Measurements from ENCODE around the gene MRPL10. TPM values are rescaled to one million over a fixed set of nuclear protein-coding genes. Genes with fewer than 3 reads are reported as not detected.

MRPL10 gene
- total and polyA plus RNA-seq, 4 donors, result 18.4 to 38.3 (median 30.3) TPM

- 64 to 80% methylated on average over 7 of the region's 7 CpGs for WGBS, 2 donors
- DNase-seq (peak in 2 of 3 donors; percentile 64 to 66), ATAC-seq (ENCODE audit: insufficient read depth, low FRiP score) (no peak)
- no peak for TF ChIP-seq CTCF (IDR thresholded peaks at IDR 0.05; ENCODE audit: control extremely low read depth, extremely low read depth)
- Histone ChIP-seq H3K36me3 (ENCODE audit: control insufficient read depth in 4 of 4, insufficient read depth in 4 of 4, low read length in 4 of 4) (no peaks in the 10 kb centered on the region), H3K27ac (ENCODE audit: low read depth in 1 of 2, low read length in 1 of 2) (peak overlapping the region in 1 of 2 donors; percentile 9), H3K4me3 (no peak overlapping the region), H3K9ac (ENCODE audit: insufficient read depth in 1 of 2, low read length in 2 of 2) (no peak overlapping the region), H3K27me3 (ENCODE audit: control insufficient read depth in 3 of 3, insufficient read depth in 3 of 3, low read length in 2 of 3) (peaks cover 0 to 7% (median 0%) of the 10 kb centered on the region in 3 donors), H3K4me1 (ENCODE audit: control insufficient read depth in 5 of 5, insufficient read depth in 5 of 5, low read length in 5 of 5) (peaks cover 0 to 9% (median 0%) of the 10 kb centered on the region in 5 donors), H3K9me3 (ENCODE audit: control insufficient read depth in 4 of 4, insufficient read depth in 3 of 4, low read length in 3 of 4) (peaks cover 0 to under 1% (median 0%) of the 10 kb centered on the region in 4 donors)
Measured at GRCh38 chr17:47862621-47863440, 31.5 kb upstream of the MRPL10 start.

- no peaks in the 10 kb centered on the region for H3K36me3 ChIP-seq (ENCODE audit: control insufficient read depth in 4 of 4, insufficient read depth in 4 of 4, low read length in 4 of 4)
- H3K4me1 ChIP-seq (ENCODE audit: control insufficient read depth in 5 of 5, insufficient read depth in 5 of 5, low read length in 5 of 5), result peaks cover 0 to 16% (median 5%) of the 10 kb centered on the region in 5 donors
- no peak overlapping the region for H3K9ac ChIP-seq (ENCODE audit: insufficient read depth in 1 of 2, low read length in 2 of 2)
- H3K27ac ChIP-seq (ENCODE audit: low read depth in 1 of 2, low read length in 1 of 2), result no peak overlapping the region
- no peak for TF ChIP-seq CTCF (IDR thresholded peaks at IDR 0.05; ENCODE audit: control extremely low read depth, extremely low read depth)
- peaks cover 0 to 3% (median 2%) of the 10 kb centered on the region in 3 donors for H3K27me3 ChIP-seq (ENCODE audit: control insufficient read depth in 3 of 3, insufficient read depth in 3 of 3, low read length in 2 of 3)
- WGBS, 2 donors, result 92 to 100% methylated on average over 5 of the region's 5 CpGs
- ATAC-seq (ENCODE audit: insufficient read depth, low FRiP score) (no peak), DNase-seq (no peak)
- no peaks in the 10 kb centered on the region for H3K9me3 ChIP-seq (ENCODE audit: control insufficient read depth in 4 of 4, insufficient read depth in 3 of 4, low read length in 3 of 4)
- H3K4me3 ChIP-seq, result no peak overlapping the region
Measured at GRCh38 chr17:47860386-47860785, 29.0 kb upstream of the MRPL10 start.

- DNase-seq, result no peak
- H3K9me3 ChIP-seq (ENCODE audit: control insufficient read depth in 4 of 4, insufficient read depth in 3 of 4, low read length in 3 of 4), result no peaks in the 10 kb centered on the region
- no peak overlapping the region for H3K4me3 ChIP-seq
- H3K4me1 ChIP-seq (ENCODE audit: control insufficient read depth in 5 of 5, insufficient read depth in 5 of 5, low read length in 5 of 5), result peaks cover 0 to 12% (median 5%) of the 10 kb centered on the region in 5 donors
- 55 to 74% methylated on average over 16 of the region's 16 CpGs for WGBS, 2 donors
- no peak overlapping the region for H3K27ac ChIP-seq (ENCODE audit: low read depth in 1 of 2, low read length in 1 of 2)
- no peak overlapping the region for H3K9ac ChIP-seq (ENCODE audit: insufficient read depth in 1 of 2, low read length in 2 of 2)
- H3K36me3 ChIP-seq (ENCODE audit: control insufficient read depth in 4 of 4, insufficient read depth in 4 of 4, low read length in 4 of 4), result no peaks in the 10 kb centered on the region
- no peak for TF ChIP-seq CTCF (IDR thresholded peaks at IDR 0.05; ENCODE audit: control extremely low read depth, extremely low read depth)
- ATAC-seq (ENCODE audit: insufficient read depth, low FRiP score), result no peak
- H3K27me3 ChIP-seq (ENCODE audit: control insufficient read depth in 3 of 3, insufficient read depth in 3 of 3, low read length in 2 of 3), result peaks cover 0 to 27% (median 25%) of the 10 kb centered on the region in 3 donors
Measured at GRCh38 chr17:47857551-47858455, 26.5 kb upstream of the MRPL10 start.
